Astrocyte (in vitro differentiated cells and primary cell): ENCODE results near the gene MDK.

Experiments
- CTCF ChIP-seq: IDR thresholded peaks from 2 replicates; pipeline ENCODE4 v1.5.1; 2011; ENCODE audit warnings: low read depth, mild to moderate bottlenecking, inconsistent platforms, low read length, moderate library complexity; ENCODE audit not compliant: insufficient read depth
- EZH2 ChIP-seq: IDR thresholded peaks from 2 replicates; pipeline ENCODE4 v1.6.1; 2012; ENCODE audit warnings: mild to moderate bottlenecking, low read length, inconsistent platforms; ENCODE audit not compliant: insufficient read depth

- no peak for TF ChIP-seq EZH2
- TF ChIP-seq CTCF: no peak
Observed at GRCh38 chr11:46357483-46357936, 24.0 kb upstream of the MDK start.
